Neural cell (in vitro differentiated cells): ENCODE measurements around the gene GFPT1. TPM values are rescaled to one million over a fixed set of nuclear protein-coding genes. Genes with fewer than 3 reads are reported as not detected.

Experiments
- H2AFZ ChIP-seq: fragments of 200-600, 300-800 bp; sonication (generic), shearing (Covaris generic); 2 replicates; pipeline ENCODE4 v1.6.0; 2014; ENCODE audit warnings: low read depth, mild to moderate bottlenecking, antibody characterized with exemption, low read length, moderate library complexity
- H3F3A ChIP-seq: fragments of 200-600 bp; shearing (Covaris generic); 2 replicates; pipeline ENCODE4 v1.6.1; 2016; ENCODE audit warnings: mild to moderate bottlenecking, moderate library complexity, mixed read lengths, antibody characterized with exemption, low read length; ENCODE audit not compliant: insufficient read depth, poor library complexity, severe bottlenecking
- H3K27ac ChIP-seq: fragments of 200-600, 300-800 bp; sonication (generic), shearing (Covaris generic); 2 replicates; pipeline ENCODE4 v1.5.1; 2014; ENCODE audit warnings: mild to moderate bottlenecking, low read length, moderate library complexity
- H3K27me3 ChIP-seq: fragments of 300-800, 200-600 bp; sonication (generic), shearing (Covaris generic); 2 replicates; pipeline ENCODE4 v1.6.0; 2014; ENCODE audit warnings: mild to moderate bottlenecking, low read depth, low read length, moderate library complexity; ENCODE audit not compliant: insufficient read depth
- H3K36me3 ChIP-seq: fragments of 300-800, 200-600 bp; sonication (generic), shearing (Covaris generic); 2 replicates; pipeline ENCODE4 v1.5.1; 2014; ENCODE audit warnings: mild to moderate bottlenecking, antibody characterized with exemption, low read length, moderate library complexity; ENCODE audit not compliant: insufficient read depth
- H3K4me2 ChIP-seq: fragments of 300-800, 200-600 bp; sonication (generic), shearing (Covaris generic); 2 replicates; pipeline ENCODE4 v1.6.0; 2014; ENCODE audit warnings: mild to moderate bottlenecking, low read length
- H3K4me3 ChIP-seq: fragments of 300-800, 200-600 bp; sonication (generic), shearing (Covaris generic); 2 replicates; pipeline ENCODE4 v1.5.1; 2014; ENCODE audit warnings: mild to moderate bottlenecking, low read length, moderate library complexity
- H3K79me2 ChIP-seq: fragments of 200-600 bp; shearing (Covaris generic); replicated peaks from 2 replicates; pipeline ENCODE4 v1.6.0; 2014; ENCODE audit warnings: mild to moderate bottlenecking, low read length, moderate library complexity; ENCODE audit not compliant: insufficient read depth
- H3K9ac ChIP-seq: fragments of 300-800, 200-600 bp; sonication (generic), shearing (Covaris generic); 2 replicates; pipeline ENCODE4 v1.6.1; 2016; ENCODE audit warnings: mild to moderate bottlenecking, low read length, mixed read lengths
- H3K9me2 ChIP-seq: fragments of 200-600 bp; shearing (Covaris generic); 2 replicates; pipeline ENCODE4 v1.6.1; 2016; ENCODE audit warnings: mild to moderate bottlenecking, low read length, mixed read lengths; ENCODE audit not compliant: insufficient read depth
- H3K9me3 ChIP-seq: fragments of 200-600, 300-800 bp; sonication (generic), shearing (Covaris generic); 2 replicates; pipeline ENCODE4 v1.6.1; 2016; ENCODE audit warnings: mild to moderate bottlenecking, mixed run types, low read length, moderate library complexity, mixed read lengths
- H4K20me1 ChIP-seq: fragments of 200-600 bp; shearing (Covaris generic); 2 replicates; pipeline ENCODE4 v1.6.1; 2016; ENCODE audit warnings: mild to moderate bottlenecking, mixed run types; ENCODE audit not compliant: insufficient read depth
- EP300 ChIP-seq: fragments of 450-650 bp; conservative IDR thresholded peaks from 2 replicates; pipeline ENCODE4 v1.6.1; 2014; ENCODE audit warnings: antibody characterized with exemption, mild to moderate bottlenecking, moderate library complexity; ENCODE audit not compliant: poor library complexity, severe bottlenecking
- EZH2 ChIP-seq: fragments of 200-600, 300-800 bp; shearing (Covaris generic), sonication (generic); IDR thresholded peaks from 2 replicates; pipeline ENCODE4 v1.6.1; 2014; ENCODE audit warnings: antibody characterized with exemption, low read length, borderline replicate concordance, mild to moderate bottlenecking; ENCODE audit not compliant: insufficient read depth, poor library complexity, severe bottlenecking
- MXI1 ChIP-seq: fragments of 450-650 bp; conservative IDR thresholded peaks from 2 replicates; pipeline ENCODE4 v1.6.1; 2014; ENCODE audit warnings: antibody characterized with exemption, mild to moderate bottlenecking; ENCODE audit not compliant: poor library complexity, severe bottlenecking
- POLR2AphosphoS5 ChIP-seq: IDR thresholded peaks from 2 replicates; pipeline ENCODE4 v1.6.1; 2012
- RAD21 ChIP-seq: fragments of 450-650 bp; conservative IDR thresholded peaks from 2 replicates; pipeline ENCODE4 v1.6.1; 2014; ENCODE audit warnings: antibody characterized with exemption, mild to moderate bottlenecking, moderate library complexity
- REST ChIP-seq: IDR thresholded peaks from 2 replicates; pipeline ENCODE4 v1.6.1; 2012; ENCODE audit warnings: borderline replicate concordance
- SMC3 ChIP-seq: fragments of 450-650 bp; conservative IDR thresholded peaks from 2 replicates; pipeline ENCODE4 v1.6.1; 2014; ENCODE audit warnings: antibody characterized with exemption, mild to moderate bottlenecking, moderate library complexity; ENCODE audit not compliant: poor library complexity
- TAF1 ChIP-seq: IDR thresholded peaks from 2 replicates; pipeline ENCODE4 v1.6.1; 2012; ENCODE audit warnings: low read depth
- polyA plus RNA-seq: library from polyadenylated mRNA; depleted of rRNA; stranded (reverse); fragments of >200 nt; gene quantifications from 2 replicates; pipeline ENCODE4 v1.2.3, GENCODE V29; 2014
- TF ChIP-seq, protein P1 (sequence below): fragments of 450-650 bp; IDR thresholded peaks from 2 replicates; pipeline ENCODE4 v1.5.1; 2014; ENCODE audit warnings: antibody characterized with exemption, mild to moderate bottlenecking, moderate library complexity; ENCODE audit not compliant: poor library complexity, severe bottlenecking

Gene GFPT1
- polyA plus RNA-seq, 1 donor from 2014 or later: 39.4 TPM

GRCh38 chr2:69280796-69281412 lies 106.1 kb downstream of the GFPT1 start:
- Histone ChIP-seq H3K9ac (no peak overlapping the region), H3K9me2 (no peaks in the 10 kb centered on the region), H4K20me1 (no peaks in the 10 kb centered on the region), H3K27me3 (no peaks in the 10 kb centered on the region), H2AFZ (no peak overlapping the region), H3K36me3 (no peaks in the 10 kb centered on the region), H3K27ac (no peak overlapping the region), H3K9me3 (no peaks in the 10 kb centered on the region), H3K4me3 (no peak overlapping the region), H3K79me2 (no peaks in the 10 kb centered on the region), H3K4me2 (no peak overlapping the region), H3F3A (no peaks in the 10 kb centered on the region)
- TF ChIP-seq RAD21 (no peak), POLR2AphosphoS5 (no peak), MXI1 (no peak), EP300 (no peak), EZH2 (no peak), REST (no peak), SMC3 (no peak), TAF1 (no peak)
- TF ChIP-seq, protein P1, sequence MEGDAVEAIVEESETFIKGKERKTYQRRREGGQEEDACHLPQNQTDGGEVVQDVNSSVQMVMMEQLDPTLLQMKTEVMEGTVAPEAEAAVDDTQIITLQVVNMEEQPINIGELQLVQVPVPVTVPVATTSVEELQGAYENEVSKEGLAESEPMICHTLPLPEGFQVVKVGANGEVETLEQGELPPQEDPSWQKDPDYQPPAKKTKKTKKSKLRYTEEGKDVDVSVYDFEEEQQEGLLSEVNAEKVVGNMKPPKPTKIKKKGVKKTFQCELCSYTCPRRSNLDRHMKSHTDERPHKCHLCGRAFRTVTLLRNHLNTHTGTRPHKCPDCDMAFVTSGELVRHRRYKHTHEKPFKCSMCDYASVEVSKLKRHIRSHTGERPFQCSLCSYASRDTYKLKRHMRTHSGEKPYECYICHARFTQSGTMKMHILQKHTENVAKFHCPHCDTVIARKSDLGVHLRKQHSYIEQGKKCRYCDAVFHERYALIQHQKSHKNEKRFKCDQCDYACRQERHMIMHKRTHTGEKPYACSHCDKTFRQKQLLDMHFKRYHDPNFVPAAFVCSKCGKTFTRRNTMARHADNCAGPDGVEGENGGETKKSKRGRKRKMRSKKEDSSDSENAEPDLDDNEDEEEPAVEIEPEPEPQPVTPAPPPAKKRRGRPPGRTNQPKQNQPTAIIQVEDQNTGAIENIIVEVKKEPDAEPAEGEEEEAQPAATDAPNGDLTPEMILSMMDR: no peak

- no peaks in the 10 kb centered on the region for H3F3A ChIP-seq
- H3K4me3 ChIP-seq: no peak overlapping the region
- H3K9me3 ChIP-seq: no peaks in the 10 kb centered on the region
- H3K4me2 ChIP-seq: no peak overlapping the region
- H2AFZ ChIP-seq: no peak overlapping the region
- no peaks in the 10 kb centered on the region for H3K9me2 ChIP-seq
- TF ChIP-seq SMC3 (no peak), REST (no peak)
- no peaks in the 10 kb centered on the region for H3K79me2 ChIP-seq
- no peak overlapping the region for H3K9ac ChIP-seq
- H3K27ac ChIP-seq: no peak overlapping the region
- no peaks in the 10 kb centered on the region for H3K27me3 ChIP-seq
- H4K20me1 ChIP-seq: no peaks in the 10 kb centered on the region
- H3K36me3 ChIP-seq: no peaks in the 10 kb centered on the region
Observed at GRCh38 chr2:69279931-69280681, 106.9 kb downstream of the GFPT1 start.
